HepG2 (cell line): ENCODE data around the gene TGM6. TPM values are rescaled to one million over a fixed set of nuclear protein-coding genes. Genes with fewer than 3 reads are reported as not detected.

ENCODE experiments used
- ATAC-seq: fragments of 200-7000 bp; cut with Tn5 transposase; 3 replicates; pipeline ENCODE4 v1.9.1; 2020; ENCODE audit warnings: mild to moderate bottlenecking, moderate library complexity
- BruUV-seq: library from RNA; stranded (reverse); fragments of 400-500 nt; replicated peaks from 2 replicates; lab custom pipeline; 2021; lab: Mats Ljungman, UMichigan
- CTCF ChIA-PET: fragments of 300-600 bp; formaldehyde crosslinking; extraction: SDS; loops from one replicate; lab custom pipeline; 2021; ENCODE audit warnings: low total read pairs, inconsistent platforms, low intra/inter-chr PET ratio; lab: Yijun Ruan, JAX
- POLR2A ChIA-PET: fragments of 350-600 bp; sonication (Branson Sonifier 250); formaldehyde crosslinking; loops from one replicate; lab custom pipeline; 2020; ENCODE audit warnings: antibody characterized with exemption, inconsistent platforms; lab: Yijun Ruan, JAX
- DNase-seq: peaks from one replicate; pipeline ENCODE4 v3.0.0-alpha.2; 2015; ENCODE audit warnings: low spot score
- FAIRE-seq: peaks from 3 replicates; lab custom pipeline; 2011; peaks lifted over from hg19 to GRCh38; lab: Jason Lieb, UNC
- H2AFZ ChIP-seq: one replicate; pipeline ENCODE4 v1.6.1; 2011; ENCODE audit warnings: low read length, inconsistent platforms
- H3K27ac ChIP-seq: fragments of 300-600 bp; 3 replicates; pipeline ENCODE4 v1.8.0; 2011; ENCODE audit warnings: mixed run types, mild to moderate bottlenecking, mixed read lengths, low read length, inconsistent platforms; ENCODE audit not compliant: insufficient read depth; ENCODE audit errors: extremely low read length
- H3K27me3 ChIP-seq, 2 experiments: fragments of 200-600 bp in 1 of 2; 2 replicates in 1 of 2; 3 replicates in 1 of 2; pipeline versions ENCODE4 v1.6.0 to v1.8.0; 2011; ENCODE audit warnings: low read length in 2 of 2, mild to moderate bottlenecking in 2 of 2, moderate library complexity in 2 of 2, inconsistent platforms in 1 of 2; ENCODE audit not compliant: insufficient read depth in 2 of 2, control insufficient read depth in 1 of 2
- H3K36me3 ChIP-seq, 2 experiments: fragments of 200-600 bp in 1 of 2; replicated peaks in 1 of 2; 2 replicates in 1 of 2; 3 replicates in 1 of 2; pipeline versions ENCODE4 v1.5.1 to v1.8.0; 2011; ENCODE audit warnings: low read length in 2 of 2, inconsistent platforms in 1 of 2; ENCODE audit not compliant: insufficient read depth in 2 of 2, control insufficient read depth in 1 of 2
- H3K4me1 ChIP-seq: 2 replicates; pipeline ENCODE4 v1.5.1; 2012; ENCODE audit warnings: low read length, inconsistent platforms; ENCODE audit not compliant: insufficient read depth
- H3K4me2 ChIP-seq: 2 replicates; pipeline ENCODE4 v1.6.0; 2011; ENCODE audit warnings: low read depth, low read length, inconsistent platforms
- H3K4me3 ChIP-seq, 3 experiments: fragments of 200-600 bp in 1 of 3; sonication (generic), shearing (Covaris generic) in 1 of 3; replicated peaks in 1 of 3; 2 replicates each; pipeline ENCODE4 v1.5.1; 2011 to 2016; ENCODE audit warnings: low read length in 3 of 3, inconsistent platforms in 2 of 3, low read depth in 2 of 3, mild to moderate bottlenecking in 2 of 3, control low read depth in 1 of 3, mixed read lengths in 1 of 3; ENCODE audit not compliant: insufficient read depth in 1 of 3
- H3K79me2 ChIP-seq: one replicate; pipeline ENCODE4 v1.6.1; 2011; ENCODE audit warnings: low read length, inconsistent platforms; ENCODE audit not compliant: insufficient read depth
- H3K9ac ChIP-seq: 2 replicates; pipeline ENCODE4 v1.6.0; 2011; ENCODE audit warnings: mild to moderate bottlenecking, low read depth, low read length, inconsistent platforms; ENCODE audit not compliant: insufficient read depth
- H3K9me3 ChIP-seq: 2 replicates; pipeline ENCODE4 v1.5.1; 2012; ENCODE audit warnings: mild to moderate bottlenecking, low read length
- H4K20me1 ChIP-seq: 2 replicates; pipeline ENCODE4 v1.6.0; 2011; ENCODE audit warnings: inconsistent platforms, mild to moderate bottlenecking, low read length, moderate library complexity; ENCODE audit not compliant: insufficient read depth
- ATF6 ChIP-seq: sonication (generic); formaldehyde crosslinking; conservative IDR thresholded peaks from 2 replicates; pipeline ENCODE4 v1.4.0; 2020; ENCODE audit warnings: missing genetic modification reagents
- E2F2 ChIP-seq: sonication (generic); formaldehyde crosslinking; IDR thresholded peaks from 2 replicates; pipeline ENCODE4 v1.4.0; 2020; ENCODE audit warnings: missing genetic modification reagents, borderline replicate concordance
- GTF3A ChIP-seq: sonication (generic); formaldehyde crosslinking; conservative IDR thresholded peaks from 2 replicates; pipeline ENCODE4 v1.4.0; 2020; ENCODE audit warnings: mild to moderate bottlenecking, missing genetic modification reagents
- HMGXB3 ChIP-seq: sonication (generic); formaldehyde crosslinking; IDR thresholded peaks from 2 replicates; pipeline ENCODE4 v1.4.0; 2020; ENCODE audit warnings: missing genetic modification reagents, borderline replicate concordance
- ZNF10 ChIP-seq: sonication (generic); formaldehyde crosslinking; IDR thresholded peaks from 2 replicates; pipeline ENCODE4 v1.4.0; 2020; ENCODE audit warnings: mild to moderate bottlenecking, low read depth, missing genetic modification reagents, borderline replicate concordance
- ZNF143 ChIP-seq: sonication (generic); formaldehyde crosslinking; IDR thresholded peaks from 2 replicates; pipeline ENCODE4 v1.4.0; 2020; ENCODE audit warnings: missing genetic modification reagents
- ZNF350 ChIP-seq: sonication (generic); formaldehyde crosslinking; IDR thresholded peaks from 2 replicates; pipeline ENCODE4 v1.4.0; 2020; ENCODE audit warnings: mild to moderate bottlenecking, low read depth, missing genetic modification reagents, borderline replicate concordance
- WGBS: methylation state at CpG from one replicate; pipeline ENCODE4 v1.1.6; 2017; ENCODE audit warnings: low lambda C conversion rate; 5-methylcytosine and 5-hydroxymethylcytosine counted together
- in situ Hi-C: cut with HindIII; loops from 2 replicates; pipeline ENCODE4 v1.10.0; 2017; ENCODE audit warnings: low pct_unique_long_range_greater_than_20kb; ENCODE audit not compliant: extremely low pct_ligation_motif_present
- intact Hi-C: fragments of 100-400 bp; cut with micrococcal nuclease; formaldehyde crosslinking; loops from one replicate; pipeline ENCODE4 v1.10.0; 2022; ENCODE audit not compliant: unreplicated experiment
- polyA plus RNA-seq, 8 experiments: library from polyadenylated mRNA; depleted of rRNA in 3 of 8; stranded (reverse) in 7 of 8; unstranded in 1 of 8; fragments of >200 nt; fragmentation: Illumina TruSeq in 4 of 8; extraction: Trizol in 4 of 8; gene quantifications; 2 replicates each; pipeline versions ENCODE4 v1.2.1 to v1.2.3, GENCODE V29; 2011 to 2016; ENCODE audit warnings: low read depth in 4 of 8, missing spikeins in 1 of 8, mixed read lengths in 1 of 8; ENCODE audit not compliant: insufficient read depth in 1 of 8
- total RNA-seq, 5 experiments: library from RNA; depleted of rRNA; stranded (reverse); fragments of >200 nt; fragmentation: Illumina TruSeq; extraction: Trizol; gene quantifications; 2 replicates each; pipeline ENCODE4 v1.2.3, GENCODE V29; 2016; ENCODE audit warnings: low read depth in 1 of 5
- TF ChIP-seq, protein P1 (sequence below): sonication (generic); formaldehyde crosslinking; IDR thresholded peaks from 2 replicates; pipeline ENCODE4 v1.5.1; 2020; ENCODE audit warnings: missing genetic modification reagents, mild to moderate bottlenecking, borderline replicate concordance
- TF ChIP-seq, protein P2 (sequence below): sonication (generic); formaldehyde crosslinking; IDR thresholded peaks from 2 replicates; pipeline ENCODE4 v1.9.0; 2021; ENCODE audit warnings: missing genetic modification reagents, borderline replicate concordance

Gene TGM6
- total and polyA plus RNA-seq, 2 of the 13 experiments (the other 11 are each of a cell fraction or from before 2014, with no cell fraction given), result not detected

DNA sequence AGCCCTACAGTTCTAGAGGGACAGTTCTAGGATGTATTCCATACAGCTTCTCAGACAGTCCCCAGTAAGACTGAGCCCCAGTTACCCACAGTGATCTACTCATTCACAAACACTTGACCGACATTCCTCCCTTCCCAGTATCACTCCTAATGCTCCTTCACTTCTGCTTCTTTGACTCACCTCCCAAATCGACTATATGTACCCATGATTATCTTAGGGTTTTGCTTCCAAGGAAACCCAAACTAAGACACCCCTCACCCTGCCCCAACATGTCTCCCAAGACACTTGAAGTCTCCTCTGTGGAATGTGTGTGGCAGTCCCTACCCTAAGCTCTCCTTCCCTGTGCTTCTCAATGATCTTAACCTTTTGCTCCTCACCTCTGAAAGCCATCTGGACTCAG, 23.6 kb upstream of the TGM6 start (continued):
- TF ChIP-seq E2F2, result no peak

- Histone ChIP-seq H3K9me3 (peaks cover 11% of the 10 kb centered on the region; the same call in 1 of the 2 replicates), H4K20me1 (no peaks in the 10 kb centered on the region), H3K36me3 (no peaks in the 10 kb centered on the region), H3K4me3 (no peak overlapping the region), H3K9ac (no peak overlapping the region), H3K4me2 (no peak overlapping the region), H2AFZ (no peak overlapping the region), H3K4me1 (no peaks in the 10 kb centered on the region), H3K27ac (no peak overlapping the region), H3K79me2 (no peaks in the 10 kb centered on the region), H3K27me3 (no peaks in the 10 kb centered on the region)
- 13% methylated on average over 3 of the region's 3 CpGs for WGBS
- FAIRE-seq (no peak), DNase-seq (no peak), ATAC-seq (no peak)
- in situ Hi-C loops, result no loop called here
- BruUV-seq, result no TSS peak
- ChIA-PET CTCF (no interaction called here), POLR2A (no interaction called here)
- intact Hi-C loops, result no loop called here
- no peak for TF ChIP-seq ZNF10
- no peak for TF ChIP-seq GTF3A
- TF ChIP-seq ZNF143, result no peak
- TF ChIP-seq HMGXB3 (CRISPR knock-in tag), result no peak
- TF ChIP-seq, protein P1, sequence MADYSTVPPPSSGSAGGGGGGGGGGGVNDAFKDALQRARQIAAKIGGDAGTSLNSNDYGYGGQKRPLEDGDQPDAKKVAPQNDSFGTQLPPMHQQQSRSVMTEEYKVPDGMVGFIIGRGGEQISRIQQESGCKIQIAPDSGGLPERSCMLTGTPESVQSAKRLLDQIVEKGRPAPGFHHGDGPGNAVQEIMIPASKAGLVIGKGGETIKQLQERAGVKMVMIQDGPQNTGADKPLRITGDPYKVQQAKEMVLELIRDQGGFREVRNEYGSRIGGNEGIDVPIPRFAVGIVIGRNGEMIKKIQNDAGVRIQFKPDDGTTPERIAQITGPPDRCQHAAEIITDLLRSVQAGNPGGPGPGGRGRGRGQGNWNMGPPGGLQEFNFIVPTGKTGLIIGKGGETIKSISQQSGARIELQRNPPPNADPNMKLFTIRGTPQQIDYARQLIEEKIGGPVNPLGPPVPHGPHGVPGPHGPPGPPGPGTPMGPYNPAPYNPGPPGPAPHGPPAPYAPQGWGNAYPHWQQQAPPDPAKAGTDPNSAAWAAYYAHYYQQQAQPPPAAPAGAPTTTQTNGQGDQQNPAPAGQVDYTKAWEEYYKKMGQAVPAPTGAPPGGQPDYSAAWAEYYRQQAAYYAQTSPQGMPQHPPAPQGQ (CRISPR knock-in tag), result no peak
- no peak for TF ChIP-seq ZNF350
- TF ChIP-seq ATF6, result no peak
- TF ChIP-seq, protein P2, sequence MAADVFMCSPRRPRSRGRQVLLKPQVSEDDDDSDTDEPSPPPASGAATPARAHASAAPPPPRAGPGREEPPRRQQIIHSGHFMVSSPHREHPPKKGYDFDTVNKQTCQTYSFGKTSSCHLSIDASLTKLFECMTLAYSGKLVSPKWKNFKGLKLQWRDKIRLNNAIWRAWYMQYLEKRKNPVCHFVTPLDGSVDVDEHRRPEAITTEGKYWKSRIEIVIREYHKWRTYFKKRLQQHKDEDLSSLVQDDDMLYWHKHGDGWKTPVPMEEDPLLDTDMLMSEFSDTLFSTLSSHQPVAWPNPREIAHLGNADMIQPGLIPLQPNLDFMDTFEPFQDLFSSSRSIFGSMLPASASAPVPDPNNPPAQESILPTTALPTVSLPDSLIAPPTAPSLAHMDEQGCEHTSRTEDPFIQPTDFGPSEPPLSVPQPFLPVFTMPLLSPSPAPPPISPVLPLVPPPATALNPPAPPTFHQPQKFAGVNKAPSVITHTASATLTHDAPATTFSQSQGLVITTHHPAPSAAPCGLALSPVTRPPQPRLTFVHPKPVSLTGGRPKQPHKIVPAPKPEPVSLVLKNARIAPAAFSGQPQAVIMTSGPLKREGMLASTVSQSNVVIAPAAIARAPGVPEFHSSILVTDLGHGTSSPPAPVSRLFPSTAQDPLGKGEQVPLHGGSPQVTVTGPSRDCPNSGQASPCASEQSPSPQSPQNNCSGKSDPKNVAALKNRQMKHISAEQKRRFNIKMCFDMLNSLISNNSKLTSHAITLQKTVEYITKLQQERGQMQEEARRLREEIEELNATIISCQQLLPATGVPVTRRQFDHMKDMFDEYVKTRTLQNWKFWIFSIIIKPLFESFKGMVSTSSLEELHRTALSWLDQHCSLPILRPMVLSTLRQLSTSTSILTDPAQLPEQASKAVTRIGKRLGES (CRISPR knock-in tag), result no peak
Measured at GRCh38 chr20:2358006-2358405, 22.7 kb upstream of the TGM6 start.
